HG03558 (cell line): ENCODE results near the gene SPINK4.

ENCODE experiments used
- ATAC-seq: cut with Tn5 transposase; IDR thresholded peaks from one replicate; pipeline ENCODE4 v1.9.1; 2021; ENCODE audit warnings: moderate number of reproducible peaks; ENCODE audit not compliant: unreplicated experiment; ENCODE audit errors: extremely low read depth

The SPINK4 gene

DNA sequence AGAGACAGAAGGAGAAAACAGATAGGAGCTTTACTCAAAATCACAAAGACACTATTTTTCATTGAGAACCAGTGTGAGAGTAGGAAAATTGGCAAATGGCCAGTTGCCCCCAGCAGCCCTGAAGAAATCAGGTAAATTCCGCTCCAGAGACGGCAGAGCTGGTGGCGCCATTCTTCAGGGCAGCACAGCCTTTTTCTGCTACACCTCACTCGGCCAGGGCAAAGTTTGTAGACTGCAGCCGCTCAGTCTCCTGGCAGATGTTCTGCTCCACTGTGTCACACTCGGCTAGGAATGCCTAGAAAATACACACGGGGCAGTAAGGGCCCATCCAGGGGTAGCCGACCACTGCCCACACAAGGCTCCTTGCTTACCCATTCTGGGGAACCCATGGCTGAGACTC lies 15.0 kb downstream of the SPINK4 start:
- ATAC-seq: no peak

DNA sequence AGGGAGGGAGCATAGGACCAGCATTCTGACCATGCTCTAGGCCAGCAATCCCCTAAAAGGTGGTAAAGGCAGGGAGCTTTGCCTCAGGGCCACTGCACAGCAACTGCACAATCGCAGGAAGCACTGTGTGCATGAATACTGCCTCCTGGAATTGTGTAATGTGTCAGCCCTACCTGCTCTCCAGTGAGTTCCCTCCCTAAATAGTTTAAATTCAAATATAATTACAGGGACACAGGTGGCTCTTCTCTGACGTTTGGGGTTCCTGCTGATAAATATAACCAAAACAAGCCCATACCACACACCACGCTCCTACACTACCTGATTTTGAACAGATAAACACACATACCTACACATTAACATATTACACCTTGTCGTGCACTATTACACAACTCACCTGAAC lies 15.5 kb downstream of the SPINK4 start:
- no peak for ATAC-seq

DNA sequence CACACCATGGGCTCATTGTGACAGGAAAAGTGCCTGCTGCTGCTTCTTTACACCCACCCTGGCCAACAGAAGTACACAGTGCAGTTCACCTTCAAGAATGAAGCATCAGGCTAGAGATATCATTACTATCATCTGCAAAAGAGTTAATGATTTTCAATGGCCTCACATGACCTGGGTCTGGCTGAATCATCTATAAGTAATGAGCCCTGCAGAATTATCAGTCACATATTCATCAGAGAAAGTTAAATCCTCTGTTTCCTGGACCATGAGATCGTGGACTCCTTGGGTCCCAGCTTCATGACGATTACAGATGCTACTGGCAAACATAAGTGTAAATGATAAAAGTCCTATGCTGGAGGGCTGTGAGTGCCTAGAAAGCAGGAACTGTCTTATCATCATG lies 16.3 kb downstream of the SPINK4 start:
- ATAC-seq: no peak

DNA sequence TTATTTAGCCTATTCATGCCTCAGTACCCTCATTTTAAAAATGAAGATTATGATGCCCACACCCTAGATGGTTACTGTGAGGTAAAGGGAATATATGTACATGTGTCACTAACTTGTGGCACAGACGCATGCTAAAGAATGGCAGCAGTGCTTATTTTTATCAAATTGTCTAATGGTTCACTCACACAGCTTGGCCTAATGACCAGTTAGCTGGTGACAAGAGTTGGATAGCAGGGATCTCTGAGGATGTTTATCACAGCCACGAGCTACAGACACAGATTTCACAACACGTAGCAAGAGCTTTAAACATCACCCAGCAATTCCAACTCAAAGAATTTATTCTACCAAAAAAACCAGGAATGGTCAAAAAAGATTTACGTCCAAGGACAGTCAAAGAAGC lies 17.3 kb downstream of the SPINK4 start:
- no peak for ATAC-seq

DNA sequence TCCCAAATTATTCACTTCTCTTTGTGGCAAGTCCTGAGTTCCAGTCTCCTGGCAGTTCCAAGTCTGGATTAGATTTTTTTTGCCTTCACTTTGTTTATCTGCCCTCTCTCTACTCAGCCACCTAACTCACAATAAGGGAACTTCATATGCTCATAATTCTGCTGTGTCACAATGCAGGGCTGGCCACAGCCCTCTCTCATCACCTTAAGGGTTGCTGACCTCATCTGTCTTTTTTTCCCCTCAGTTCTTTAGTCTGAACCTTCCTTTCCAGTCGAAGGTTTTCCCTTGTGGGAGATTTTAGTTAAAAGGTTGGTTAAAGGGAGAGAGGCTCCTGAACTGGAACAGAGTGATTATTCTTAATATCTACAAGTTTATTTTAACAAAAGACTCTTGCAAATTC lies 20.4 kb downstream of the SPINK4 start:
- ATAC-seq: no peak

DNA sequence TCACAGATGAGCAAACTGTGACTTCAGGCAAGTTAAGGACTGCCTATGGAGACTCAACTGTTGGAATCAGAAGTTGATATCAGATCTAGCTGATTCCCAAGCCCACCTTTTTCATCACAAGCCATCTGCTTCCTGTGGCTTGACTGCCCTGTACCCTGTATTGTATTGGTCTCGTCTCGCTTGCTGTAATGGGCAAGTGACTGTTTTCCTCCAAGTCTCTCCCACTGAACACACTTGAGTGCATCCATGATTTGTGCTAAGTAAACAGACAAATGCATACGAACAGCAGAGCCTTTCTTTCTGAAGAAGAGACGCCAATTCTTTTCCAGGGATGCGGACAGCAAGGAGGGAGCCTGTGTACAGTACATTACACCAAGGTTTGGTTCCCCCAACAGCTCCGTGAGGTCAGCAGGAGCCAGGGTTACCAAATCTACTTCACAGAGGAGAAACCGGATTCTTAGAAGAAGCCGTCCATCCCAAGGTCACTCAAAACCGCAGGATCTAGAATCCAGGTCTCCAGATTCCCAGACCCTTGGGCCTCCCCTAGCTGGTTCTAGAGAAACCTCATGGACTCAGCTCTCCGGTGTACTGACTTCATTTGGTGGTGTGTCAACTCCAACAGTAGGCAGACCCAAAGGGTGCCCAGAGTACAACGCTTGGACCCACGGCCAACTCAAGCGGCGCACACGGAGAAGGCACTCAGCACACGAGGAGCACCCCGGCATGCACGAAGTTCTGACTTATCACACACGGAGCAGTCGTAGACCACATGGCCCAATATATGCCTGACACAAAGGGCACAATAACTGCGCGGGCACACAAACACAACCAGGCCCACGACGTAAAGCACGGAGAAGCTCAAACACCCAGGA lies 23.4 kb downstream of the SPINK4 start:
- no peak for ATAC-seq

DNA sequence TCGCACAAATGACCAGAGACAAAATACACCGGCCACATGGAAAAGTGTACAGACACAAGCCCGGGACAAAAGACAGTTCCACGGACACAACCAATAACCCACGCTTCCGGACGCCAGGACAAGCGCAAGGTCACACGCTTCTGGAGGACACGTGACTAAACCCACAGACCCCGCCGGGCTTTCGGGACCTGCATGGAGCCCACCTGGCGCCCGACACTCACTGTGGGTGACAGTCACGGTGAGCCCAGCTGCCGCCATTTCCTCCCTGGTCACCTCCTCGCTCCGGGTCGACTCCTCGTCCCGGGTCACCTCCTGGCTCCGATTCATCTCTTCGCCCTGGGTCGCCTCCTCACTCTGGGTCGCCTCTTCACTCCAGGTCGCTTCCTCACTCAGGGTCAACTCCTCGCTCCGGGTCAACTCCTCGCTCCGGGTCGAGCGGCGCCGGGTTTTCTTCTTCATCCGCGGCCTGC lies 24.1 kb downstream of the SPINK4 start:
- peak; percentile 3 for ATAC-seq

DNA sequence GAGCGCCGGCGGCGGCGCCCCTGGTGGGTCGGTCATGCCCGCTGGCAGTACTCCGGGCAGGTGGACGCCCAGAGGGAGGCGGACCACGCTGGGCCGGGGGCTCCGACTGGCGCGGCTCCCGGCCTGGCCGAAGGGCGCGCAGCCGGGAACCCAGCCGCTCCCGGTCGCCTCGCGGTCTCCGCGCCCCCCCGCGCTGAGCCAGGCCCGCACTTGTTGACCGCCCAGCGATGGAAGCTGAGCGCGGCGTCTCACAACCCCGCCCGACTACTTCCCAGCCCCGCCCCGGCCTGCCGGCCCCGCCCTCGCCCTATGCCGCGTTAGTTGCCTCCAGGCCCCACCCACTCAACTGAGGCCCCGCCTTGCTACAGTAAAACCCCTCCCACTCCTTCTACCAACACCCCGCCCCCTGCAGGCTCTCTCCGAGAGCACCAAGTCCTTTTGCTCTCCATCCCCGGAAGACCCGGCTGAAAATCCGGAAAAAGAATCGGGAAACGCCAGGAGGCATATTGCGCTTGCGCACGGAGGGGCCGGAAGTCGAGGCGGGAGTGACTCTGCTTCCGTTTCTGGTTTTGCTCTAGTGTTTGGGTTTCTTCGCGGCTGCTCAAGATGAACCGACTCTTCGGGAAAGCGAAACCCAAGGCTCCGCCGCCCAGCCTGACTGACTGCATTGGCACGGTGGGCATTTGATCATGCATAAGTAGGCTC lies 24.7 kb downstream of the SPINK4 start, which contains the start of the genes BAG1 and CHMP5:
Gene BAG1, minus strand, starts transcription at position 236 of the 705 bp plus-strand sequence.
Gene CHMP5, plus strand, starts transcription at position 577 of the 705 bp plus-strand sequence. Its CDS starts 30 bp downstream, at position 607.
- ATAC-seq: peak; percentile 82

DNA sequence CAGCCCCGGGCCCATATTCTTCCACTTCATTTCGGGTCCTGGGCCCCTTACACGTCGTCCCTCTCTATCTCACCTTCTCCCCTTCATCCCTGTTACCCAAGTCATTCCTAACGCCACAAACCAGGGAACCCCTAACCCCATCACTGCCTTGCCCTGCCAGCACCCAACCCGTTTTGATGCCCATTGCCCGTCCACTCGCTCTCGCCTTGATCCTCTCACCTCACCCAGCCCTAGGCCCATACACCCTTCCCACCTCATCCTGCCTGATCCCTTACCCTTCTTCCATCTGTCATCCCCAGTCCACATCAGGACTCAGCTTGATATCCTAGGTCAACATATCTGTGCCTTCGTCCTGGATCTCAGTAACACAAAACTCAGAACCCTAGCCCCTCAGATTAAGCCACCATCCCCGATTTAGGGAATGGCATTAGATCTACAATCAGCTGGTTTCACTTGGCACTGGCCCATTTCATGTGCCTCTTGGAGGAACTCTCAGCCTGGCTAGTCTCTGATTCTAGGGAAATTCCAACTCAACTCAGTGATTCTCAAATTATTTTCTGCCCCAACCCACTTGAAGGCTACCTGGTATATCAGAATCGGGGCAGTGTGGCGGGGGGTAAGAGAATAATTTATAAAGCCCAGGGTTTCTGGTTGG lies 25.4 kb downstream of the SPINK4 start:
- ATAC-seq: no peak

DNA sequence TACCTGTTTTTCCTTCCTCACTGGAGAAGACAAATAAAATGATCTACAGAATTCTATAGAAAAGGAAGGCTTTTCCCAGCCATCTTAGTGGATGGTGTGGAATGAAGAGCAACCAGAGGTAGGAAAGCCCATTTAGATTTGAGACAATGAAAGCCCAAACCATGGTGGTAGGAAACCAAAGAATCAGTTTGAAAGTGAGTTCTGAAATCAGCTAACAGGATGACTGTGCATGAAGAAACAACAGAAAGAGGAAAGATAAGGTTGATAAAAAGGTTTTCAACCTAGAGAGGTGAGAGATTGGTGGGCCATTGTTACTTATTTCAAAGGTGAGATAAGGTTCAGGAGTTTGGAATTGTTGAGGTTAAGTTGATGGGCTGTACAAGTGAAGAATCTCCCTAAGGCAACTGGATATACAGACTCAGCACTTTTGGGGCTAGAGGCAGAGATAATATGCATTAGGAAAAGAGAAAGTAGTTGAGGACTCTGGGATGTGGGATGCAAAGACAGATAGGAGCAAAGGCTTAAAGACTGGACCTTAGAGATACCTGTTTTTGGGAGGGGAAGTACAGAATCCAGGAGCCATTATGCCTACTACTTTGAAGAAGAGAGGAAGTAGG lies 27.3 kb downstream of the SPINK4 start:
- no peak for ATAC-seq

DNA sequence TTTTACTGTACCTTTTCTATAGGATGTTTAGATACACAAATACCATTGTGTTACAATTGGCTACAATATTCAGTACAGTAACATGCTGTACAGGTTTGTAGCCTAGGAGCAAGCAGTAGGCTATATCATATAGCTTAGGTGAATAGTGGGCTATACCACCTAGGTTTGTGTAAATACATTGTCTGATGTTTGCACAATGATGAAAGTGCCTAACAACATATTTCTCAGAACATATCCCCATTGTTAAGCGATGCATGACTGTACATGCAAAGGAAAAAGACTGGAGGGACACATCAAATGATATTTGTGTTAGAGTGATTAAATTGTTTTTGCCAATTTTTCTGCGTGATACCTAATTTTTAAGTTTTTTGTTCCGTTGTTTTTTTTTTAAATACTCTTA lies 30.2 kb downstream of the SPINK4 start:
- ATAC-seq: no peak

DNA sequence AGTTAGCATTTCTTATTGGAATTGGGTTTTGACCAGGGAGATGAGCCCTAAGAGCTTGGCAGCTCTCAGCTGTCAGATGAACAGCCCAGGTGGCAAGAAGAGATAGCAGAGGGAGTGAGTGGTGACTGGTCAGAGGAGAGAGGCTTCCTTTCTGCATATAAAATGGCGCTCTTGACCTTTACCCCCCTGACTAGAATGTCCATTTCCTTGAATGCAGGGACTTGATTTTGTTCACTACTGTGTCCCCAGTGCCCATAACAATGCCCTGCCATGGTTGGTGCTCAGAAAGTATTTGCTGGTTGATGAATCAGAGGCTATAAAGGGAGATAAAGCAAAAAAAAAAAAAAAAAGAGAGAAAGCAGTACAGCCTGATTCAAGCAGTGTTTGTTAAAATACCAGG lies 32.1 kb downstream of the SPINK4 start:
- ATAC-seq: no peak

DNA sequence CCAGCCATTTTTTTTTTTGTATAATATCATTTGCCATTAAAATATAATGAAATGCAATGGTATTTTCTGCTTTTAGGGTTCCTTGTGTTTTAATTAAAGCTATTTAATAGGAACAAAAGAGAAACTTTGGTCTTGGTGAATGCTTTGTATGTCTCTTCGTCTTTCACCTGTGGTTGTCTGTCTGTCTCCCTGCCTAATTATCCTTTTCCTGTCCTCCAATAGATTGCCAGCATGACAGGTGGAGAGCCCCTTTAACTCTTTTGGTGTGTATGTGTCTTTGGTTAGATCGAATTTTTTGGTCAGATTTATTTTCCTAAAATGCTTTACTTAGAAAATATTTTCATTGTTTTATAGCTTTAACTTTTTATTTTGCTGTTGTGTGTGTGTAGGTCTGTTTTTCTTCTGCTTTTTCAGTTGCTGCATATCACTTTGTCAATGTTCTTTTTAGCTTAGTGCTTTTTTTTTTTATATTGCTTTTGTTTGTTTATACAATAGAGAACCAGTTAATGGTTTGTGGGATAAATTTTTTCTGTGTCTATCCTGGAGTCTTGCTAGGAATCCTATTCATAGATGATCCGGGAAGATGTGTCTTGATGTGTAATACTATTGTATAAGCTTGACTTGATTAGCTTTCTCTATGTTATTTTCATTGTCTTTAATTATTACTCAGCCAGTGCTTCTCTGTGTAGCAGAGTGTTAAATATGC lies 33.5 kb downstream of the SPINK4 start:
- no peak for ATAC-seq

DNA sequence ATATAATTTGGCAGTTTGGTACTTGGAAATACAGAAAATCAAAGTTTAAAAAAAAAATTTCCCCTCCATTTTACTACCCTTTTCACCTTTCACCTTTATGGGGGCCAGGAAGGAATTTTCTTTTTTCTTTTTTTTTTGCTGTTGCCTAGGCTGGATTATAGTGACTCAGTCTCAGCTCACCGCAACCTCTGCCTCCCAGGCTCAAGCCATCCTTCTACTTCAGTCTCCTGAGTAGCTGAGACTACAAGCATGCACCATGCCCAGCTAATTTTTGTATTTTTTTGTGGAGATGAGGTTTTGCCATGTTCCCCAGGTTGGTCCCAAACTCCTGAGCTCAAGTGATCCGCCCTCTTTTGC lies 34.0 kb downstream of the SPINK4 start:
- ATAC-seq: no peak

DNA sequence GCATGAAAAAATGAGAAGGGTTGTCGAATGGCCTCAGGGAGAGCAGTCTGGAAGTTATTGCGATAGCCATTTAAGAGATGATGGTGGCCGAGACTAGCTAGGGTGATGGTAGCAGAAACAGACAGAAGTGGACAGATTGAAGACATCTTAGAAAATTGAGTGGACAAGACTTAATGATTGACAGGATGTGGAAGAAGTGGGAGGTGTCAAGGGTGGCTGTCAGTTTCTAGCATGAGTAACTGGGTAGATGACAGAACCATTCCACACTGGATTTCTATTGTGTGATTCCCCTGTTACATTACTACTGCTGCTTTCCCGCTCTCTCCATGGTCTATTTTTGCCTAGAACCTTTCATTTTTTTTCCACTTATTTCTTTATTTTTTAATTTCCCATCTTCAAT lies 37.5 kb downstream of the SPINK4 start:
- ATAC-seq: no peak

DNA sequence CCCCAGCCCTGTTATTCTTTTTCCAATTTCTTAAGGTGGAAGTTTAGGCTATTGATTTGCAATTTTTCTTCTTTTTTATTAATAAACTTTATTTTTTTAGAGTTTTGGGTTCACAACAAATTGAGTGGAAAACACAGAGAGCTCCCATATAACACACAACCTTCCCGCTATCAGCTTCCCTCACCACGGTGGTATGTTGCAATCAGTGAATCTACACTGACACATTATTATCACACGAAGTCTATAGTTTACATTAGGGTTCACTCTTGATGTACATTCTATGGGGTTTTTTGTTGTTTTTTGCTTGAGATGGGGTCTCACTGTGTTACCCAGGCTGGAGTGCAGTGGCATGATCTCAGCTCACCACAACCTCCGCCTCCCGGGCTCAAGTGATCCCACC lies 45.5 kb downstream of the SPINK4 start:
- no peak for ATAC-seq

DNA sequence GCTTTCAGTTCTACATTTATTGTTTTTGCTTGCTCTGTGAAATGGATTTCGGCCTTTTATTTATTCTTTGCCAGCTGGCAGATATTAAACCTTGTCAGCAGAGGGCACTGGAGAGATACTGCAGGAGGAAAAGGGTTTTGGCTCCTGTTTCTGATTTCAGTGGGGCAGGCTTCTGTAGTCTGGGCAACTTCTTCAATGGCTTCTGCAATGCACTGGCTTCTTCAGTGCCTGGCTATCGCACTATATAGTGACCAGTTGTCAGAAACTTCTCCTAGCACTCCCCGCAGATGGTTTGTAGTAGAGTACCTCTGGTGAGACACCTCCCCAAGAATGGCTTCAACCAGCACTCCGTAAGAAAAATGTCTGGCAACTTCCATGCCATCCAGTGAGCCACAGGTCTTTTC lies 47.1 kb downstream of the SPINK4 start:
- ATAC-seq: no peak

DNA sequence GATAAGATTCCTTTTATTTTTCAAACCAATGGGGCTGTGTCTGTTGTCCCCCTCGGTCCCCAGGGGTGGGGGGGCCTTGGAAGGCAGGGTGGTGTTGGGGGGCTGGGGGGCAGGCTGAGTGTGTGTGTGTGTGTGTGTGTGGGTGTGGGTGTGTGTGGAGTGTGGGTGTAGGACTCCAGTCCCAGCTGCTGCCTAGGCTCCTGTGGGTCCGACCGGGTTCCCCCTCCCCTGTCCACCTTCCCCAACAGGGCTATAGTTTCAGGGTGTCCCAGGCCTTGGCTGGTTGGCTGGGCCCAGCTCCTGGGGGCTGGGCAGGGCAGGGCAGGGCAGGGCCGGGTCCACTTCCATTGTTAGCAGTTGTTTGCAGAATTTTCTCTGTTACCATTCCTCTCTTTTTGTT lies 48.3 kb downstream of the SPINK4 start:
- no peak for ATAC-seq

DNA sequence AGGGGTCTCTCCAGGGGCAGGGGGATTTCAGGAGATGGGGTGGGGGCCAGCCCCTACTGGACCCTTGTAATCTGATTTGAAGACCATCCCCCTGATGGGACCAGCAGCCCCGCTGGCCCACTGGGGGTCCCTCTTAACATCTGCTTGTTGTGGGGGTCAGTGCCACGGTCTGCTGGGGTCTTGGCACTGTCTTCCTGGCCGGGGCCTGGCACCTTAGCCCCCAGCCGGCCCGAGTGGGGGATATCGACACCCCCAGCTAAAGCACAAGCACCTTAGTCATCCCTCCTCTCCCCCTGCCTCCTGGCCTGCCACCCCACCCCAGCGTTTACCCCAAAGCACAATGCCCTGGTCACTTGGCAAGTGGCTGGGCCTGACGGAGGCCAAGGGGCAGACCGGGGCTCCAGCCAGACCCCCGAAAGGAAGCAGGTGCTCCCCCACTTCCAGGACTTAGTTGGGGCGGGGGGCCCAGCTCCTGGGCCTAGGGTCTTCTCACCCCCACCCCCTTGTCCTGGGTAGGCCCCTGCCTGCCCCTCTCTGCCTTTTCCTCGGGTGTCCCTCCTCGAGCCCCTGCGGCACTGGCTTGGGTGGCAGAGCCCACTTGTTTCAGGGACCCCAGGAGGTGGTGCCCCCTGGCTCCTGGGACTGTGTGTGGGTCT lies 49.0 kb downstream of the SPINK4 start:
- ATAC-seq: no peak
